Raji (cell line): ENCODE results near the gene ADSL.

Experiments
- POLR2A ChIP-seq: IDR thresholded peaks from 2 replicates; pipeline ENCODE4 v1.6.1; 2011; ENCODE audit warnings: low read depth, low read length, control low read depth; ENCODE audit not compliant: insufficient read depth

Gene ADSL

GRCh38 chr22:40345815-40346184, 500 bp upstream of the ADSL start:
- no peak for TF ChIP-seq POLR2A

GRCh38 chr22:40347300-40347699, 1.0 kb downstream of the ADSL start:
- TF ChIP-seq POLR2A, result no peak

GRCh38 chr22:40348025-40348658, 1.8 kb downstream of the ADSL start:
- TF ChIP-seq POLR2A, result no peak

- TF ChIP-seq POLR2A, result no peak
Observed at GRCh38 chr22:40352763-40353162, 6.5 kb downstream of the ADSL start.

GRCh38 chr22:40361100-40361499, 14.8 kb downstream of the ADSL start:
- no peak for TF ChIP-seq POLR2A

GRCh38 chr22:40363059-40363458, 16.8 kb downstream of the ADSL start:
- no peak for TF ChIP-seq POLR2A

GRCh38 chr22:40364431-40364830, 18.1 kb downstream of the ADSL start:
- no peak for TF ChIP-seq POLR2A

GRCh38 chr22:40366068-40366467, 19.8 kb downstream of the ADSL start:
- no peak for TF ChIP-seq POLR2A

GRCh38 chr22:40367342-40367741, 21.0 kb downstream of the ADSL start:
- TF ChIP-seq POLR2A, result no peak

- TF ChIP-seq POLR2A, result no peak
Observed at GRCh38 chr22:40368016-40368415, 21.7 kb downstream of the ADSL start.

GRCh38 chr22:40368836-40369235, 22.5 kb downstream of the ADSL start:
- TF ChIP-seq POLR2A, result no peak

- TF ChIP-seq POLR2A, result no peak
Observed at GRCh38 chr22:40374567-40374966, 28.3 kb downstream of the ADSL start.

GRCh38 chr22:40376149-40376548, 29.8 kb downstream of the ADSL start:
- TF ChIP-seq POLR2A, result no peak

GRCh38 chr22:40377931-40378330, 31.6 kb downstream of the ADSL start:
- TF ChIP-seq POLR2A, result no peak

GRCh38 chr22:40381461-40381860, 35.2 kb downstream of the ADSL start:
- TF ChIP-seq POLR2A, result no peak

GRCh38 chr22:40383905-40384304, 37.6 kb downstream of the ADSL start:
- no peak for TF ChIP-seq POLR2A

GRCh38 chr22:40385036-40385782, 38.9 kb downstream of the ADSL start:
- no peak for TF ChIP-seq POLR2A
